ENCODE measurements around the gene THYN1.

DNA sequence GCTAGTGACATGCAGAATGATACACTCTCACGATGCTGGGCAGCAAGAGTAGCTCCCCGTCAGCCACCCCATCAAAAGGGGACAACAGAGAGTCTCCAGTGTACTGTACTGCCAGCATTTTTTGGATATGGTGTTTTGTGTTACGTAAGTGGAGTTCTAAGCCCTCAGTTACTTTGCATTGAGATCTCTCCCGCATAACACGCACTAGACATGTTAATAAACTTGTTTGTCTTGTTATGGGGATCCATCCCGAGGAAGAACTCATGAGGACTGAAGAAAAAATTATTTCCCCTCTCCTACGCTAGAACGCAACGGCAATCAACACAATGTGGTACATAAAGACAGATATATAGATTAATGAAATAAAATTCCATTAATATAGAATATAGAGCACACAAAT is 53.6 kb downstream of the THYN1 start:
- TF ChIP-seq CTCF (IDR thresholded peaks at IDR 0.05): no peak
- no peak for TF ChIP-seq ZFX (IDR thresholded peaks at IDR 0.05; ENCODE audit: borderline replicate concordance)

Measured in 22Rv1 (cell line).